Endothelial cell of umbilical vein (primary cell): ENCODE data around the gene AVPR2. TPM values are rescaled to one million over a fixed set of nuclear protein-coding genes. Genes with fewer than 3 reads are reported as not detected.

Experiments
- BruUV-seq: library from RNA; stranded (reverse); fragments of 400-500 nt; replicated peaks from 2 replicates; lab custom pipeline; 2021; lab: Mats Ljungman, UMichigan
- CTCF ChIA-PET: fragments of 300-600, 350-600 bp; sonication (Branson Sonifier 250); formaldehyde crosslinking; loops from one replicate; lab custom pipeline; 2021; ENCODE audit warnings: antibody characterized with exemption, inconsistent platforms; lab: Charles Lee
- POLR2A ChIA-PET: fragments of 300-600, 350-600 bp; sonication (Branson Sonifier 250); formaldehyde crosslinking; loops from one replicate; lab custom pipeline; 2021; ENCODE audit warnings: antibody characterized with exemption, inconsistent platforms; lab: Charles Lee
- DNase-seq: peaks from one replicate; pipeline ENCODE4 v3.0.0-alpha.2; 2011; ENCODE audit warnings: low read depth, low spot score
- FAIRE-seq: peaks from 2 replicates; lab custom pipeline; 2011; peaks lifted over from hg19 to GRCh38; lab: Jason Lieb, UNC
- H2AFZ ChIP-seq: 2 replicates; pipeline ENCODE4 v1.6.0; 2012; ENCODE audit warnings: low read depth, low read length, control low read depth, inconsistent platforms
- H3K27ac ChIP-seq: 2 replicates; pipeline ENCODE4 v1.5.1; 2011; ENCODE audit warnings: low read depth, mild to moderate bottlenecking, control low read depth, low read length, moderate library complexity; ENCODE audit not compliant: insufficient read depth
- H3K27me3 ChIP-seq, 2 experiments: 2 replicates each; pipeline versions ENCODE4 v1.6.0 to v1.6.1; 2011; ENCODE audit warnings: low read length in 2 of 2, mixed read lengths in 1 of 2; ENCODE audit not compliant: control insufficient read depth in 2 of 2, insufficient read depth in 2 of 2
- H3K36me3 ChIP-seq, 2 experiments: 2 replicates in 1 of 2; 3 replicates in 1 of 2; pipeline ENCODE4 v1.5.1; 2011; ENCODE audit warnings: low read length in 2 of 2, mild to moderate bottlenecking in 1 of 2, moderate library complexity in 1 of 2; ENCODE audit not compliant: control insufficient read depth in 2 of 2, insufficient read depth in 2 of 2; ENCODE audit errors: extremely low read depth in 1 of 2
- H3K4me1 ChIP-seq: 3 replicates; pipeline ENCODE4 v1.5.1; 2011; ENCODE audit warnings: mild to moderate bottlenecking, low read length; ENCODE audit not compliant: control insufficient read depth, insufficient read depth; ENCODE audit errors: extremely low read depth
- H3K4me2 ChIP-seq: 2 replicates; pipeline ENCODE4 v1.6.1; 2011; ENCODE audit warnings: low read length, control low read depth, mixed read lengths; ENCODE audit not compliant: insufficient read depth
- H3K4me3 ChIP-seq, 3 experiments: fragments of 200-600 bp in 1 of 3; sonication (generic), shearing (Covaris generic) in 1 of 3; replicated peaks in 1 of 3; 2 replicates each; pipeline ENCODE4 v1.5.1; 2011 to 2016; ENCODE audit warnings: control low read depth in 3 of 3, low read length in 3 of 3, mild to moderate bottlenecking in 2 of 3, inconsistent platforms in 1 of 3, low read depth in 1 of 3, moderate library complexity in 1 of 3; ENCODE audit not compliant: insufficient read depth in 1 of 3
- H3K79me2 ChIP-seq: 2 replicates; pipeline ENCODE4 v1.6.0; 2012; ENCODE audit warnings: low read length, inconsistent platforms; ENCODE audit not compliant: control insufficient read depth, insufficient read depth
- H3K9ac ChIP-seq: replicated peaks from 2 replicates; pipeline ENCODE3; 2011; ENCODE audit warnings: low read length, control low read depth; ENCODE audit not compliant: insufficient read depth; ENCODE audit errors: extremely low read depth
- H3K9me1 ChIP-seq: replicated peaks from 3 replicates; pipeline ENCODE4 v1.6.0; 2011; ENCODE audit warnings: mild to moderate bottlenecking, low read length; ENCODE audit not compliant: control insufficient read depth, insufficient read depth; ENCODE audit errors: extremely low read depth
- H3K9me3 ChIP-seq: replicated peaks from 2 replicates; pipeline ENCODE4 v1.5.1; 2012; ENCODE audit warnings: low read length, inconsistent platforms; ENCODE audit not compliant: control insufficient read depth, insufficient read depth
- H4K20me1 ChIP-seq: replicated peaks from 2 replicates; pipeline ENCODE3; 2011; ENCODE audit warnings: mild to moderate bottlenecking, low read length; ENCODE audit not compliant: control insufficient read depth, insufficient read depth; ENCODE audit errors: extremely low read depth
- EZH2 ChIP-seq: IDR thresholded peaks from 2 replicates; pipeline ENCODE4 v1.6.1; 2012; ENCODE audit warnings: borderline replicate concordance, low read depth, mild to moderate bottlenecking, moderate library complexity, low read length, inconsistent platforms; ENCODE audit not compliant: severe bottlenecking
- FOS ChIP-seq: IDR thresholded peaks from 2 replicates; pipeline ENCODE4 v1.6.1; 2011; ENCODE audit warnings: mild to moderate bottlenecking, low read length, moderate library complexity, borderline replicate concordance; ENCODE audit not compliant: insufficient read depth
- GATA2 ChIP-seq: IDR thresholded peaks from 2 replicates; pipeline ENCODE4 v1.7.0; 2011; ENCODE audit warnings: low read depth, mild to moderate bottlenecking, moderate library complexity, mixed read lengths, low read length; ENCODE audit not compliant: insufficient read length, insufficient read depth
- JUN ChIP-seq: IDR thresholded peaks from 2 replicates; pipeline ENCODE4 v1.6.1; 2011; ENCODE audit warnings: borderline replicate concordance, low read depth; ENCODE audit not compliant: insufficient read length, insufficient read depth
- MYC ChIP-seq: IDR thresholded peaks from one replicate; pipeline ENCODE4 v1.6.1; 2011; ENCODE audit warnings: mild to moderate bottlenecking, low read depth, low read length
- POLR2A ChIP-seq: IDR thresholded peaks from 2 replicates; pipeline ENCODE4 v1.6.1; 2012; ENCODE audit warnings: low read depth, mild to moderate bottlenecking, control low read depth, low read length
- POLR2AphosphoS5 ChIP-seq: IDR thresholded peaks from 2 replicates; pipeline ENCODE4 v1.6.1; 2012; ENCODE audit warnings: low read depth, mild to moderate bottlenecking, control low read depth, low read length, moderate library complexity; ENCODE audit not compliant: insufficient read depth
- dilution Hi-C: fragments of 300-500 bp; cut with MboI; formaldehyde crosslinking; loops from one replicate; pipeline ENCODE4 v1.15.0; 2019; ENCODE audit warnings: low sequenced_read_pairs; ENCODE audit not compliant: extremely low pct_ligation_motif_present
- intact Hi-C: fragments of 100-400 bp; cut with micrococcal nuclease; formaldehyde crosslinking; loops from one replicate; pipeline ENCODE4 v1.10.0; 2022
- polyA plus RNA-seq, 4 experiments: library from polyadenylated mRNA; depleted of rRNA in 3 of 4; stranded (reverse) in 3 of 4; unstranded in 1 of 4; fragments of >200 nt; gene quantifications; 2 replicates each; pipeline versions ENCODE4 v1.2.1 to v1.2.3, GENCODE V29; 2011 to 2012; ENCODE audit warnings: missing spikeins in 1 of 4
- total RNA-seq: library from RNA; stranded (reverse); gene quantifications from 2 replicates; pipeline ENCODE4 v1.2.3, GENCODE V29; 2021
- TF ChIP-seq, protein P1 (sequence below): IDR thresholded peaks from 2 replicates; pipeline ENCODE4 v1.6.1; 2011; ENCODE audit not compliant: insufficient read depth, insufficient read length
- TF ChIP-seq, protein P2 (sequence below), 2 donors: IDR thresholded peaks; 1 replicate in 1 of 2; 2 replicates in 1 of 2; pipeline ENCODE4 v1.5.1; 2011; ENCODE audit warnings: low read length in 2 of 2, mild to moderate bottlenecking in 2 of 2, moderate library complexity in 2 of 2, control low read depth in 1 of 2, inconsistent platforms in 1 of 2, low read depth in 1 of 2; ENCODE audit not compliant: insufficient read depth in 1 of 2; ENCODE audit errors: extremely low read depth in 1 of 2

Gene AVPR2
- total and polyA plus RNA-seq, 2 donors (not counting 3 experiments of a cell fraction or from before 2014, with no cell fraction given): not detected

DNA sequence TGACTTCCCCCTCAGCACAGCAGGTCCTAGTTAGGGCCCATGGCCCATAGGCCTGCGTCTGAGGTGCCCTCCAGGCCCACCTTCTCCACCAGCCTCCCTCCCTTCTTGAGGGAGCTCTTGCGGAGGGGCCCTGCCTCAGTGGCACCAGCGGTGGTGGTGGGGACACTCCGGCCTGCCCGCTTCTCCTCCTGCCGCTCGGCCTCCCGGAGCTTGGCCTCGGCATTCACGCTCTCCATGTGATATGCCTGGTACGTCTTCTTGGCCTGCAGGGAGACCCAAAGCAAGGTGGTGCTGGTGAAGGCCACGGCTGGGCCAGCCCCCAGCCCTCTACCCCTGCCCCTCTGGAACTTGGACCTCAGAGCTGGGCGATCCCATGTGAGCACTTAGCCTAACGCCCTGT is 16.1 kb downstream of the AVPR2 start:
- Histone ChIP-seq H3K27me3 (no peaks in the 10 kb centered on the region), H2AFZ (no peak overlapping the region), H3K9me1 (no peaks in the 10 kb centered on the region), H3K4me3 (no peak overlapping the region), H3K9ac (no peak overlapping the region), H3K36me3 (peaks cover 0 to 3% of the 10 kb centered on the region in 2 experiments), H3K27ac (no peak overlapping the region), H3K9me3 (no peaks in the 10 kb centered on the region), H3K4me2 (no peak overlapping the region), H4K20me1 (no peaks in the 10 kb centered on the region), H3K4me1 (peaks cover 24% of the 10 kb centered on the region), H3K79me2 (no peaks in the 10 kb centered on the region)
- intact Hi-C loops: no loop called here
- ChIA-PET CTCF (interaction anchor here (9.0 kb wide), 1 partner anchor 28 kb away, joined by 253 read pairs; the partner anchor contains the start of gene RENBP), POLR2A (no interaction called here)
- DNase-seq (no peak), FAIRE-seq (no peak)
- no peak for TF ChIP-seq POLR2AphosphoS5
- TF ChIP-seq, protein P1, sequence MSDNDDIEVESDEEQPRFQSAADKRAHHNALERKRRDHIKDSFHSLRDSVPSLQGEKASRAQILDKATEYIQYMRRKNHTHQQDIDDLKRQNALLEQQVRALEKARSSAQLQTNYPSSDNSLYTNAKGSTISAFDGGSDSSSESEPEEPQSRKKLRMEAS: no peak
- TF ChIP-seq JUN: no peak
- dilution Hi-C loops: no loop called here
- BruUV-seq: no TSS peak

DNA sequence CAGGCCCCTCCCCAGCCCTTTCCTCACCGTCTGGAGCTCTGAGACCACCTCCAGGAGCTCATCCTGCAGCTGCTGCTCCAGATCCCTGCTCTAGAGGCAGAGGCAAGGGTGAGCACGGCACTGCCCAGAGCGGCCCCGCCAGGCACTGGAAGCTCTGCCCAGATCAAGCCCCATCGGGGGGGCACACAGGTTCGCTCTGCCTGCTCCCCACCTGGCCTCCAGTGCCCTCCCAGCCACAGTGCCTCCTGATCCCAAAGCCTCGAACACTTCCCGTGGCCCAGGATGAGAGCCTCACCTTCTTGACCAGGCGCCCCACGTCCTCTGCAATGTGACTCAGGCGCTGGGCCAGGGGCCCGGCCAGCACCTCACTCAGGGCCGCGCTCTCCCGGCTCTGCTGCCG is 16.6 kb downstream of the AVPR2 start:
- Histone ChIP-seq H3K27ac (no peak overlapping the region), H3K4me2 (no peak overlapping the region), H2AFZ (no peak overlapping the region), H3K27me3 (no peaks in the 10 kb centered on the region), H3K9ac (no peak overlapping the region), H3K4me1 (peaks cover 28% of the 10 kb centered on the region), H3K79me2 (peaks cover 2% of the 10 kb centered on the region), H3K9me1 (no peaks in the 10 kb centered on the region), H4K20me1 (no peaks in the 10 kb centered on the region), H3K36me3 (peaks cover 0 to 3% of the 10 kb centered on the region in 2 experiments), H3K9me3 (no peaks in the 10 kb centered on the region), H3K4me3 (no peak overlapping the region)
- BruUV-seq: no TSS peak
- FAIRE-seq: no peak
- DNase-seq: no peak
- TF ChIP-seq FOS: no peak
- no peak for TF ChIP-seq POLR2A
- no peak for TF ChIP-seq POLR2AphosphoS5
- no peak for TF ChIP-seq GATA2
- TF ChIP-seq, protein P2, sequence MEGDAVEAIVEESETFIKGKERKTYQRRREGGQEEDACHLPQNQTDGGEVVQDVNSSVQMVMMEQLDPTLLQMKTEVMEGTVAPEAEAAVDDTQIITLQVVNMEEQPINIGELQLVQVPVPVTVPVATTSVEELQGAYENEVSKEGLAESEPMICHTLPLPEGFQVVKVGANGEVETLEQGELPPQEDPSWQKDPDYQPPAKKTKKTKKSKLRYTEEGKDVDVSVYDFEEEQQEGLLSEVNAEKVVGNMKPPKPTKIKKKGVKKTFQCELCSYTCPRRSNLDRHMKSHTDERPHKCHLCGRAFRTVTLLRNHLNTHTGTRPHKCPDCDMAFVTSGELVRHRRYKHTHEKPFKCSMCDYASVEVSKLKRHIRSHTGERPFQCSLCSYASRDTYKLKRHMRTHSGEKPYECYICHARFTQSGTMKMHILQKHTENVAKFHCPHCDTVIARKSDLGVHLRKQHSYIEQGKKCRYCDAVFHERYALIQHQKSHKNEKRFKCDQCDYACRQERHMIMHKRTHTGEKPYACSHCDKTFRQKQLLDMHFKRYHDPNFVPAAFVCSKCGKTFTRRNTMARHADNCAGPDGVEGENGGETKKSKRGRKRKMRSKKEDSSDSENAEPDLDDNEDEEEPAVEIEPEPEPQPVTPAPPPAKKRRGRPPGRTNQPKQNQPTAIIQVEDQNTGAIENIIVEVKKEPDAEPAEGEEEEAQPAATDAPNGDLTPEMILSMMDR (IDR thresholded peaks at IDR 0.05; ENCODE audit: extremely low read depth in 1 of 2, insufficient read depth in 1 of 2, low read depth in 1 of 2, low read length in 2 of 2): no peak
- TF ChIP-seq JUN: no peak
- TF ChIP-seq MYC: no peak
- no peak for TF ChIP-seq EZH2
- TF ChIP-seq, protein P1: no peak
- POLR2A ChIA-PET: no interaction called here
- intact Hi-C loops: no loop called here
- CTCF ChIA-PET: interaction anchor here (0.9 to 9.0 kb wide), 4 partner anchors 10 to 157 kb away, joined by 3 to 253 read pairs (median 4); partner anchors contain the start of genes PLXNB3 and RENBP
- dilution Hi-C loops: no loop called here
